ENCODE measurements around the gene HTATIP2. TPM values are rescaled to one million over a fixed set of nuclear protein-coding genes. Genes with fewer than 3 reads are reported as not detected.

HTATIP2 gene
- total and polyA plus RNA-seq, 2 donors (not counting 3 experiments of a cell fraction or from before 2014, with no cell fraction given), result 37.2 to 57.6 TPM

DNA sequence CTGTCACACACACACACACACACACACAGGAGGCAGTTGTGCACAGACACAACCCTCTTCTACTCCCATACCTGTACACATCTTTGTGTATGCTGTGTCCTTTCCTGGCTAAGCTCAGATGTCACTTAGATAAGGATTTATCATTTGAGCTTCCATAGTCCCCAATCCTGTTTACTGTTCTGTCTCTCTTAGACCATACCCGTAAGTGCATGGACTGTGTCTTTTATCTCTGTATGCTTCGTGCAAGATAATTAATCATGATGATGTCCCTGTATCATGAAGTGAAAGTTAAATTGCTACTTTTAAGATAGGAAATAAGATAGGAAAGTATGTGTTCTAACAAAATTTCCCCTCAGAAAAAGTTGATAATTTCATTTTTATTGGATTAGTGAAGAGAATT, 54.3 kb downstream of the HTATIP2 start:
- dilution Hi-C loops (cut with MboI; ENCODE audit: extremely low pct_ligation_motif_present, low sequenced_read_pairs) (no loop called here), intact Hi-C loops (cut with micrococcal nuclease) (no loop called here)
- DNase-seq (ENCODE audit: low read depth, low spot score) (no peak), FAIRE-seq (no peak)
- peaks cover 3% of the 10 kb centered on the region for H3K9me1 ChIP-seq (replicated peaks; ENCODE audit: control insufficient read depth, extremely low read depth, insufficient read depth, low read length)
- no peak overlapping the region for H3K27ac ChIP-seq (ENCODE audit: insufficient read depth, low read depth, low read length)
- no peak overlapping the region for H3K4me2 ChIP-seq (ENCODE audit: insufficient read depth, low read length)
- no peaks in the 10 kb centered on the region for H3K4me1 ChIP-seq (ENCODE audit: control insufficient read depth, extremely low read depth, insufficient read depth, low read length)
- ChIA-PET POLR2A (no interaction called here), CTCF (interaction anchor here (1.1 kb wide), 1 partner anchor 192 kb away, joined by 6 read pairs; no protein-coding TSS in a partner anchor)
- BruUV-seq (replicated peaks), result no TSS peak
- H2AFZ ChIP-seq (ENCODE audit: low read depth, low read length), result no peak overlapping the region
- no peaks in the 10 kb centered on the region for H3K27me3 ChIP-seq (ENCODE audit: control insufficient read depth in 2 of 2, insufficient read depth in 2 of 2, low read length in 2 of 2)
- H3K9ac ChIP-seq (replicated peaks; ENCODE audit: extremely low read depth, insufficient read depth, low read length), result no peak overlapping the region
- no peaks in the 10 kb centered on the region for H3K9me3 ChIP-seq (replicated peaks; ENCODE audit: control insufficient read depth, insufficient read depth, low read length)
- TF ChIP-seq GATA2 (IDR thresholded peaks at IDR 0.05; ENCODE audit: insufficient read depth, insufficient read length, low read depth, low read length) (no peak), POLR2A (IDR thresholded peaks at IDR 0.05; ENCODE audit: low read depth, low read length) (no peak), FOS (IDR thresholded peaks at IDR 0.05; ENCODE audit: borderline replicate concordance, insufficient read depth, low read length) (no peak), POLR2AphosphoS5 (IDR thresholded peaks at IDR 0.05; ENCODE audit: insufficient read depth, low read depth, low read length) (no peak), JUN (IDR thresholded peaks at IDR 0.05; ENCODE audit: borderline replicate concordance, insufficient read depth, insufficient read length, low read depth) (no peak), EZH2 (IDR thresholded peaks at IDR 0.05; ENCODE audit: borderline replicate concordance, low read depth, low read length, severe bottlenecking) (no peak), MYC (IDR thresholded peaks at IDR 0.05; ENCODE audit: low read depth, low read length) (no peak)
- TF ChIP-seq, protein P1, sequence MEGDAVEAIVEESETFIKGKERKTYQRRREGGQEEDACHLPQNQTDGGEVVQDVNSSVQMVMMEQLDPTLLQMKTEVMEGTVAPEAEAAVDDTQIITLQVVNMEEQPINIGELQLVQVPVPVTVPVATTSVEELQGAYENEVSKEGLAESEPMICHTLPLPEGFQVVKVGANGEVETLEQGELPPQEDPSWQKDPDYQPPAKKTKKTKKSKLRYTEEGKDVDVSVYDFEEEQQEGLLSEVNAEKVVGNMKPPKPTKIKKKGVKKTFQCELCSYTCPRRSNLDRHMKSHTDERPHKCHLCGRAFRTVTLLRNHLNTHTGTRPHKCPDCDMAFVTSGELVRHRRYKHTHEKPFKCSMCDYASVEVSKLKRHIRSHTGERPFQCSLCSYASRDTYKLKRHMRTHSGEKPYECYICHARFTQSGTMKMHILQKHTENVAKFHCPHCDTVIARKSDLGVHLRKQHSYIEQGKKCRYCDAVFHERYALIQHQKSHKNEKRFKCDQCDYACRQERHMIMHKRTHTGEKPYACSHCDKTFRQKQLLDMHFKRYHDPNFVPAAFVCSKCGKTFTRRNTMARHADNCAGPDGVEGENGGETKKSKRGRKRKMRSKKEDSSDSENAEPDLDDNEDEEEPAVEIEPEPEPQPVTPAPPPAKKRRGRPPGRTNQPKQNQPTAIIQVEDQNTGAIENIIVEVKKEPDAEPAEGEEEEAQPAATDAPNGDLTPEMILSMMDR (IDR thresholded peaks at IDR 0.05; ENCODE audit: extremely low read depth in 1 of 2, insufficient read depth in 1 of 2, low read depth in 1 of 2, low read length in 2 of 2), result no peak
- TF ChIP-seq, protein P2, sequence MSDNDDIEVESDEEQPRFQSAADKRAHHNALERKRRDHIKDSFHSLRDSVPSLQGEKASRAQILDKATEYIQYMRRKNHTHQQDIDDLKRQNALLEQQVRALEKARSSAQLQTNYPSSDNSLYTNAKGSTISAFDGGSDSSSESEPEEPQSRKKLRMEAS (IDR thresholded peaks at IDR 0.05; ENCODE audit: insufficient read depth, insufficient read length), result no peak
- H3K36me3 ChIP-seq (ENCODE audit: control insufficient read depth in 2 of 2, extremely low read depth in 1 of 2, insufficient read depth in 2 of 2, low read length in 2 of 2), result no peaks in the 10 kb centered on the region
- H3K4me3 ChIP-seq (replicated peaks in 1 of 3; ENCODE audit: insufficient read depth in 1 of 3, low read depth in 1 of 3, low read length in 3 of 3), result no peak overlapping the region
- H3K79me2 ChIP-seq (ENCODE audit: control insufficient read depth, insufficient read depth, low read length), result no peaks in the 10 kb centered on the region
- no peaks in the 10 kb centered on the region for H4K20me1 ChIP-seq (replicated peaks; ENCODE audit: control insufficient read depth, extremely low read depth, insufficient read depth, low read length)

All from endothelial cell of umbilical vein (primary cell).